H1 (cell line): Measurements from ENCODE around the gene NFAT5. TPM values are rescaled to one million over a fixed set of nuclear protein-coding genes. Genes with fewer than 3 reads are reported as not detected.

Experiments used
- CTCF ChIA-PET: fragments of 300-600 bp; sonication (Branson Sonifier 250); formaldehyde crosslinking; loops from one replicate; lab custom pipeline; 2021; ENCODE audit not compliant: partially characterized antibody; lab: Charles Lee
- POLR2A ChIA-PET: fragments of 300-600 bp; sonication (Branson Sonifier 250); formaldehyde crosslinking; loops from one replicate; lab custom pipeline; 2021; ENCODE audit warnings: inconsistent platforms; ENCODE audit not compliant: partially characterized antibody; lab: Charles Lee
- DNase-seq, 2 experiments: peaks; one replicate each; pipeline versions ENCODE4 v3.0.0 to v3.0.0-alpha.2; 2010 to 2022; ENCODE audit warnings: low spot score in 2 of 2, low read depth in 1 of 2, mixed read lengths in 1 of 2
- FAIRE-seq: peaks from 2 replicates; lab custom pipeline; 2011; peaks lifted over from hg19 to GRCh38; lab: Jason Lieb, UNC
- H2AFZ ChIP-seq: 2 replicates; pipeline ENCODE4 v1.8.1; 2012; ENCODE audit warnings: low read length, inconsistent platforms
- H2AK5ac ChIP-seq: 2 replicates; pipeline ENCODE4 v1.6.1; 2013; ENCODE audit warnings: low read depth, low read length
- H2BK120ac ChIP-seq: replicated peaks from 2 replicates; pipeline ENCODE3; 2013; ENCODE audit warnings: low read depth, low read length, inconsistent platforms
- H2BK12ac ChIP-seq: 2 replicates; pipeline ENCODE4 v1.6.1; 2013; ENCODE audit warnings: low read depth, low read length
- H2BK15ac ChIP-seq: 2 replicates; pipeline ENCODE4 v1.6.1; 2013; ENCODE audit warnings: low read length
- H2BK20ac ChIP-seq: 2 replicates; pipeline ENCODE4 v1.6.1; 2013; ENCODE audit warnings: low read length
- H2BK5ac ChIP-seq: 2 replicates; pipeline ENCODE4 v1.6.1; 2013; ENCODE audit warnings: low read depth, low read length
- H3K14ac ChIP-seq: 2 replicates; pipeline ENCODE4 v1.6.1; 2013; ENCODE audit warnings: inconsistent platforms; ENCODE audit not compliant: insufficient read length
- H3K18ac ChIP-seq: 2 replicates; pipeline ENCODE4 v1.6.1; 2013; ENCODE audit warnings: low read length; ENCODE audit errors: extremely low read depth
- H3K23ac ChIP-seq: 2 replicates; pipeline ENCODE4 v1.6.1; 2013; ENCODE audit warnings: inconsistent platforms; ENCODE audit not compliant: insufficient read length
- H3K23me2 ChIP-seq: 2 replicates; pipeline ENCODE4 v1.6.1; 2013; ENCODE audit warnings: low read depth, low read length
- H3K27ac ChIP-seq: 2 replicates; pipeline ENCODE4 v1.6.1; 2011; ENCODE audit warnings: low read depth, low read length, inconsistent platforms
- H3K27me3 ChIP-seq, 4 experiments: replicated peaks in 1 of 4; 1 replicate in 1 of 4; 2 replicates in 3 of 4; pipeline versions ENCODE4 v1.6.1 to v1.8.1; 2011 to 2013; ENCODE audit warnings: low read length in 3 of 4, mild to moderate bottlenecking in 3 of 4, inconsistent platforms in 2 of 4, mixed read lengths in 2 of 4, moderate library complexity in 1 of 4; ENCODE audit not compliant: control insufficient read depth in 3 of 4, insufficient read depth in 3 of 4; ENCODE audit errors: extremely low read depth in 1 of 4
- H3K36me3 ChIP-seq, 4 experiments: 2 replicates each; pipeline versions ENCODE4 v1.6.1 to v1.8.1; 2011 to 2013; ENCODE audit warnings: mild to moderate bottlenecking in 4 of 4, low read length in 3 of 4, moderate library complexity in 2 of 4, control low read depth in 1 of 4, inconsistent platforms in 1 of 4; ENCODE audit not compliant: insufficient read depth in 4 of 4, control insufficient read depth in 2 of 4
- H3K4ac ChIP-seq: replicated peaks from 2 replicates; pipeline ENCODE3; 2013; ENCODE audit warnings: low read length, low read depth, mixed read lengths, inconsistent platforms; ENCODE audit not compliant: insufficient read length
- H3K4me1 ChIP-seq, 4 experiments: replicated peaks in 1 of 4; 1 replicate in 1 of 4; 2 replicates in 3 of 4; pipeline versions ENCODE4 v1.6.1 to v1.8.1; 2011 to 2013; ENCODE audit warnings: low read length in 3 of 4, inconsistent platforms in 2 of 4, mixed read lengths in 1 of 4; ENCODE audit not compliant: insufficient read depth in 4 of 4, control insufficient read depth in 3 of 4
- H3K4me2 ChIP-seq, 2 experiments: 2 replicates each; pipeline versions ENCODE4 v1.6.1 to v1.8.1; 2011 to 2013; ENCODE audit warnings: low read depth in 2 of 2, low read length in 2 of 2, control low read depth in 1 of 2, inconsistent platforms in 1 of 2, mild to moderate bottlenecking in 1 of 2; ENCODE audit not compliant: insufficient read depth in 1 of 2
- H3K4me3 ChIP-seq, 4 experiments: fragments of 200-600, 300-600 bp in 1 of 4; sonication (generic), shearing (Covaris generic), sonication (Bioruptor Twin) in 1 of 4; 2 replicates each; pipeline versions ENCODE4 v1.5.1 to v1.8.1; 2011 to 2016; ENCODE audit warnings: low read length in 4 of 4, low read depth in 3 of 4, control low read depth in 2 of 4, inconsistent platforms in 2 of 4, mild to moderate bottlenecking in 2 of 4, mixed read lengths in 1 of 4, moderate library complexity in 1 of 4; ENCODE audit not compliant: insufficient read depth in 2 of 4; ENCODE audit errors: extremely low read depth in 1 of 4
- H3K56ac ChIP-seq: replicated peaks from 2 replicates; pipeline ENCODE3; 2013; ENCODE audit warnings: low read depth, mild to moderate bottlenecking, mixed read lengths, low read length, inconsistent platforms; ENCODE audit not compliant: insufficient read length
- H3K79me1 ChIP-seq: 2 replicates; pipeline ENCODE4 v1.6.1; 2013; ENCODE audit warnings: low read depth, low read length, control low read depth
- H3K79me2 ChIP-seq, 2 experiments: 2 replicates each; pipeline versions ENCODE4 v1.6.1 to v1.8.1; 2012 to 2013; ENCODE audit warnings: low read length in 2 of 2, mild to moderate bottlenecking in 2 of 2, inconsistent platforms in 1 of 2; ENCODE audit not compliant: insufficient read depth in 2 of 2, control insufficient read depth in 1 of 2
- H3K9ac ChIP-seq, 4 experiments: replicated peaks in 1 of 4; 1 replicate in 1 of 4; 2 replicates in 3 of 4; pipeline versions ENCODE4 v1.6.1 to v1.8.1; 2011 to 2013; ENCODE audit warnings: low read depth in 3 of 4, low read length in 3 of 4, control low read depth in 2 of 4, mild to moderate bottlenecking in 2 of 4, moderate library complexity in 2 of 4, inconsistent platforms in 1 of 4; ENCODE audit errors: extremely low read depth in 1 of 4
- H3K9me3 ChIP-seq, 2 experiments: 2 replicates each; pipeline versions ENCODE4 v1.6.1 to v1.8.1; 2012 to 2013; ENCODE audit warnings: mild to moderate bottlenecking in 2 of 2, moderate library complexity in 2 of 2, control low read depth in 1 of 2, inconsistent platforms in 1 of 2, low read depth in 1 of 2, low read length in 1 of 2, mixed read lengths in 1 of 2; ENCODE audit not compliant: insufficient read depth in 2 of 2
- H4K20me1 ChIP-seq, 2 experiments: replicated peaks in 1 of 2; 2 replicates each; pipeline versions ENCODE3 to v1.8.1; 2011 to 2013; ENCODE audit warnings: inconsistent platforms in 2 of 2, low read length in 2 of 2, mild to moderate bottlenecking in 1 of 2; ENCODE audit not compliant: insufficient read depth in 2 of 2, control insufficient read depth in 1 of 2
- H4K5ac ChIP-seq: 2 replicates; pipeline ENCODE4 v1.6.1; 2013; ENCODE audit warnings: low read length, low read depth, mixed read lengths, inconsistent platforms; ENCODE audit not compliant: insufficient read length
- H4K8ac ChIP-seq: 2 replicates; pipeline ENCODE4 v1.8.0; 2013; ENCODE audit warnings: mild to moderate bottlenecking, moderate library complexity, low read length, inconsistent platforms; ENCODE audit not compliant: insufficient read depth; ENCODE audit errors: extremely low read depth
- H4K91ac ChIP-seq: replicated peaks from 2 replicates; pipeline ENCODE3; 2013; ENCODE audit warnings: low read length, mixed read lengths, inconsistent platforms; ENCODE audit not compliant: insufficient read length
- BACH1 ChIP-seq: IDR thresholded peaks from 2 replicates; pipeline ENCODE4 v1.6.1; 2012; ENCODE audit warnings: low read length, improper control_type of control experiment
- CHD1 ChIP-seq: IDR thresholded peaks from 2 replicates; pipeline ENCODE4 v1.6.1; 2012; ENCODE audit warnings: low read depth, low read length, improper control_type of control experiment
- GABPA ChIP-seq: IDR thresholded peaks from 2 replicates; pipeline ENCODE4 v1.6.1; 2011; ENCODE audit warnings: mild to moderate bottlenecking, low read length, moderate library complexity, borderline replicate concordance; ENCODE audit not compliant: insufficient read depth
- SIN3A ChIP-seq, 2 experiments: IDR thresholded peaks in 1 of 2; conservative IDR thresholded peaks in 1 of 2; 2 replicates each; pipeline ENCODE4 v1.6.1; 2011 to 2012; ENCODE audit warnings: low read length in 2 of 2, improper control_type of control experiment in 1 of 2, low read depth in 1 of 2, mild to moderate bottlenecking in 1 of 2
- SIX5 ChIP-seq: IDR thresholded peaks from 2 replicates; pipeline ENCODE4 v1.6.1; 2011; ENCODE audit warnings: mild to moderate bottlenecking, low read depth, low read length
- TAF7 ChIP-seq: optimal IDR thresholded peaks from 2 replicates; pipeline ENCODE3; 2011; ENCODE audit warnings: low read depth, mild to moderate bottlenecking, inconsistent platforms, low read length, moderate library complexity, borderline replicate concordance
- WGBS, 2 experiments: shearing (Covaris generic) in 1 of 2; methylation state at CpG; one replicate each; pipeline versions ENCODE4 v1.1.6 to v1.1.7; 2013 to 2015; ENCODE audit warnings: low lambda C conversion rate in 2 of 2, mixed read lengths in 2 of 2, inconsistent platforms in 1 of 2, low coverage in 1 of 2, missing lambda C conversion rate in 1 of 2; ENCODE audit not compliant: insufficient replicate concordance in 2 of 2, insufficient coverage in 1 of 2, insufficient read length in 1 of 2; ENCODE audit errors: extremely low coverage in 1 of 2, missing lambda C conversion rate in 1 of 2; 5-methylcytosine and 5-hydroxymethylcytosine counted together
- polyA plus RNA-seq, 7 experiments: library from polyadenylated mRNA; depleted of rRNA in 3 of 7; stranded (reverse) in 5 of 7; unstranded in 2 of 7; fragments of >200 nt in 5 of 7; fragments of 200-250 nt in 2 of 7; gene quantifications; 1 replicate in 5 of 7; 2 replicates in 1 of 7; 4 replicates in 1 of 7; pipeline versions ENCODE4 v1.2.1 to v1.2.3, GENCODE V29; 2011 to 2013; ENCODE audit warnings: missing spikeins in 2 of 7, mixed read lengths in 2 of 7
- total RNA-seq: library from RNA; stranded (reverse); fragmentation: NEBNext Ultra II Directional; extraction: Animal tissue kit (Norgen Biotek cat#: 25700); gene quantifications from 2 replicates; pipeline ENCODE4 v1.2.1, GENCODE V29; 2021

The NFAT5 gene
- total and polyA plus RNA-seq, 2 of the 8 experiments (the other 6 are each of a cell fraction or from before 2014, with no cell fraction given) = 8.9 to 29.0 TPM

DNA sequence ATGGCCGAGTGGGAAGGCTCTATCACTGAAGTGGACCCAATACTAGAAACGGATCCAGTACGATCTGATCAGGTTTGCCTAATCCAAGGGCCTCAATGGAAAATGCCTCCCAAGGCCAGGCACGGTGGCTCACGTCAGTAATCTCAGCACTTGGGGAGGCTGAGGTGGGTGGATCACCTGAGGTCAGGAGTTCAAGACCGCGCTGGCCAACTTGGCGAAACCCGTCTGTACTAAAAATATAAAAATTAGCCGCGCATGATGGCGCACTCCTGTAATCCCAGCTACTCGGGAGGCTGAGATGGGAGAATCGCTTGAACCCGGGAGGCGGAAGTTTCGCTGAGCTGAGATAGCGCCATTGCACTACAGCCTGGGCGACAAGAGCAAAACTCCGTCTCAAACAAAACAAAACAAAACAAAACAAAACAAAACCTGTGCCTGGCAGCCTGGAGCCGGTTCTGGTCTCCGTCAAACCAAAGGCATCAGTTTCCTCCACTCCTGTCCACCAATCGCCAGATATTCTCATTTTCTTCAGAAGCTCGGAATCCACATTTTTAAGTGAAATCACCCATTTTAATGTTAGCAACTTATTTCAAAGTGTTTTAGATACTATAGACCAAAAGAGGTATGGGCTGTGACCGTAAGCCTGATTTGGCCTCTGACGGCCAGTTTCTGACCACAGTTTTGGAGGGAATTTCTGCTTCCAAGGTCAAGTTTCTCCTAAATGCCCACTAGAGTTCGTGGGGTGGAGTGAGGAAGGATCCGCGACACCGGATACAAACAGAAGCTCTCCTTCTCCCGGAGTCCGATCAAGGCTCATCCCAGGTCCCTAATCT is 159.9 kb downstream of the NFAT5 start:
- H3K14ac ChIP-seq = no peak overlapping the region

More for the DNA sequence above, 159.9 kb downstream of the NFAT5 start:
- Histone ChIP-seq H3K4me1 (peaks cover 3 to 7% (median 6%) of the 10 kb centered on the region in 4 experiments; a peak in 6 of 7 replicates), H2AK5ac (no peak overlapping the region), H4K5ac (peak overlapping the region; percentile 49), H3K56ac (no peak overlapping the region), H2BK5ac (peak overlapping the region; percentile 82; the same call in 1 of the 2 replicates), H2AFZ (peak overlapping the region; percentile 29; the same call in 1 of the 2 replicates), H4K8ac (peak overlapping the region; percentile 72; the same call in 1 of the 2 replicates), H3K27ac (peak overlapping the region; percentile 88), H3K79me1 (0 out of 2 replicates have a peak, but pooled peaks cover 2% of the 10 kb centered on the region), H2BK20ac (no peak overlapping the region), H3K23me2 (peaks cover 8% of the 10 kb centered on the region; the same call in 1 of the 2 replicates), H3K27me3 (no peaks in the 10 kb centered on the region), H3K79me2 (no peaks in the 10 kb centered on the region), H2BK15ac (no peak overlapping the region), H3K18ac (peak overlapping the region; percentile 88), H3K4me2 (peak overlapping the region; percentile 86), H3K4me3 (peak overlapping the region; percentile 49 to 65 (median 60)), H3K4ac (no peak overlapping the region), H3K9ac (peak overlapping the region in 3 of 4 experiments; percentile 35 to 62 (median 44); a peak in 5 of 7 replicates), H3K23ac (no peak overlapping the region), H4K20me1 (no peaks in the 10 kb centered on the region), H3K36me3 (no peaks in the 10 kb centered on the region), H3K9me3 (no peaks in the 10 kb centered on the region), H2BK120ac (no peak overlapping the region), H4K91ac (peak overlapping the region; percentile 29), H2BK12ac (peak overlapping the region; percentile 84)
- 69% methylated on average over 32 of the region's 32 CpGs; no CpG with 5 or more reads in 1 of the 2 experiments for WGBS, 2 experiments
- FAIRE-seq = no peak
- DNase-seq = no peak
- POLR2A ChIA-PET = interaction anchor here (0.7 to 9.9 kb wide), 13 partner anchors 10 to 395 kb away, joined by 3 to 83 read pairs (median 5); partner anchors contain the start of genes NOB1, TERF2 and WWP2
- TF ChIP-seq GABPA (no peak), CHD1 (no peak), SIN3A (conservative IDR thresholded peaks at IDR 0.05 in 1 of 2, IDR thresholded peaks at IDR 0.05 in 1 of 2; ENCODE audit: low read depth in 1 of 2, low read length in 2 of 2) (no peak), TAF7 (peak; percentile 29), SIX5 (no peak), BACH1 (peak; percentile 31; the same call in 1 of the 2 replicates)
- CTCF ChIA-PET = interaction anchor here (0.8 to 13.1 kb wide), 8 partner anchors 14 to 204 kb away, joined by 3 to 88 read pairs (median 4); partner anchors contain the start of gene NOB1
